H9 (cell line): ENCODE measurements around the gene MYO15A. TPM values are rescaled to one million over a fixed set of nuclear protein-coding genes. Genes with fewer than 3 reads are reported as not detected.

Experiments
- DNase-seq: peaks from one replicate; pipeline ENCODE4 v3.0.0-alpha.2; 2017
- H2AFZ ChIP-seq: one replicate; pipeline ENCODE4 v1.6.1; 2013; ENCODE audit warnings: mild to moderate bottlenecking, low read length, control low read depth, moderate library complexity
- H2AK5ac ChIP-seq: 2 replicates; pipeline ENCODE4 v1.6.1; 2013; ENCODE audit warnings: low read length, control low read depth, mixed read lengths; ENCODE audit not compliant: insufficient read length
- H2BK120ac ChIP-seq: one replicate; pipeline ENCODE4 v1.6.1; 2013; ENCODE audit warnings: low read depth, mild to moderate bottlenecking, low read length, control low read depth, inconsistent platforms; ENCODE audit not compliant: poor library complexity, severe bottlenecking
- H2BK12ac ChIP-seq: 2 replicates; pipeline ENCODE4 v1.6.1; 2013; ENCODE audit warnings: low read length, control low read depth, mixed read lengths, low read depth; ENCODE audit not compliant: insufficient read length
- H2BK15ac ChIP-seq: 2 replicates; pipeline ENCODE4 v1.6.1; 2013; ENCODE audit warnings: low read depth, low read length, control low read depth
- H2BK20ac ChIP-seq: one replicate; pipeline ENCODE4 v1.6.1; 2013; ENCODE audit warnings: low read depth, mild to moderate bottlenecking, low read length, control low read depth, inconsistent platforms; ENCODE audit not compliant: poor library complexity, severe bottlenecking
- H2BK5ac ChIP-seq: 2 replicates; pipeline ENCODE4 v1.6.1; 2013; ENCODE audit warnings: low read length, control low read depth, mixed read lengths; ENCODE audit not compliant: insufficient read length
- H3K14ac ChIP-seq: 2 replicates; pipeline ENCODE4 v1.6.1; 2013; ENCODE audit warnings: low read length, control low read depth; ENCODE audit not compliant: insufficient read depth
- H3K18ac ChIP-seq: 2 replicates; pipeline ENCODE4 v1.6.1; 2013; ENCODE audit warnings: low read depth, mild to moderate bottlenecking, mixed read lengths, low read length, control low read depth; ENCODE audit not compliant: insufficient read length
- H3K23ac ChIP-seq: 2 replicates; pipeline ENCODE4 v1.6.1; 2013; ENCODE audit warnings: low read length, control low read depth, mixed read lengths, low read depth; ENCODE audit not compliant: insufficient read length
- H3K23me2 ChIP-seq: 2 replicates; pipeline ENCODE4 v1.6.1; 2013; ENCODE audit warnings: low read depth, mild to moderate bottlenecking, mixed read lengths, low read length, control low read depth; ENCODE audit not compliant: insufficient read length, poor library complexity, severe bottlenecking
- H3K27ac ChIP-seq: 2 replicates; pipeline ENCODE4 v1.5.1; 2013; ENCODE audit warnings: low read length, control low read depth, mixed read lengths, low read depth; ENCODE audit not compliant: insufficient read length
- H3K27me3 ChIP-seq: 2 replicates; pipeline ENCODE4 v1.6.1; 2013; ENCODE audit warnings: low read length, control low read depth, inconsistent platforms; ENCODE audit not compliant: insufficient read depth
- H3K4ac ChIP-seq: 2 replicates; pipeline ENCODE4 v1.6.1; 2013; ENCODE audit warnings: low read depth, mild to moderate bottlenecking, control low read depth, inconsistent platforms, low read length, moderate library complexity
- H3K4me1 ChIP-seq: 2 replicates; pipeline ENCODE4 v1.6.1; 2013; ENCODE audit warnings: low read length, control low read depth, inconsistent platforms; ENCODE audit not compliant: insufficient read depth
- H3K4me2 ChIP-seq: 2 replicates; pipeline ENCODE4 v1.6.1; 2013; ENCODE audit warnings: low read length, control low read depth, mixed read lengths; ENCODE audit not compliant: insufficient read length, insufficient read depth
- H3K56ac ChIP-seq: 2 replicates; pipeline ENCODE4 v1.6.1; 2013; ENCODE audit warnings: low read depth, mild to moderate bottlenecking, mixed read lengths, low read length, control low read depth; ENCODE audit not compliant: insufficient read length
- H3K79me1 ChIP-seq: 2 replicates; pipeline ENCODE4 v1.6.1; 2013; ENCODE audit warnings: low read depth, mild to moderate bottlenecking, moderate library complexity, low read length, control low read depth, inconsistent platforms; ENCODE audit not compliant: insufficient read depth, poor library complexity, severe bottlenecking
- H3K79me2 ChIP-seq: 2 replicates; pipeline ENCODE4 v1.6.1; 2013; ENCODE audit warnings: low read length, control low read depth, inconsistent platforms; ENCODE audit not compliant: insufficient read depth
- H3K9ac ChIP-seq: 2 replicates; pipeline ENCODE4 v1.6.1; 2013; ENCODE audit warnings: low read length, control low read depth, mixed read lengths; ENCODE audit not compliant: insufficient read length; ENCODE audit errors: extremely low read depth
- H3K9me3 ChIP-seq: one replicate; pipeline ENCODE4 v1.6.1; 2013; ENCODE audit warnings: low read depth, low read length, inconsistent platforms; ENCODE audit not compliant: control insufficient read depth
- H3T11ph ChIP-seq: one replicate; pipeline ENCODE4 v1.6.1; 2013; ENCODE audit warnings: mild to moderate bottlenecking, low read length, control low read depth, inconsistent platforms
- H4K20me1 ChIP-seq: one replicate; pipeline ENCODE4 v1.6.1; 2013; ENCODE audit not compliant: control insufficient read depth, insufficient read length, insufficient read depth
- H4K5ac ChIP-seq: 2 replicates; pipeline ENCODE4 v1.6.1; 2013; ENCODE audit warnings: low read depth, mild to moderate bottlenecking, mixed read lengths, low read length, control low read depth; ENCODE audit not compliant: insufficient read length
- H4K8ac ChIP-seq: replicated peaks from 2 replicates; pipeline ENCODE4 v1.6.1; 2013; ENCODE audit warnings: low read length, control low read depth, mixed read lengths, low read depth; ENCODE audit not compliant: insufficient read length
- H4K91ac ChIP-seq: 2 replicates; pipeline ENCODE4 v1.6.1; 2013; ENCODE audit warnings: low read depth, mild to moderate bottlenecking, moderate library complexity, mixed read lengths, low read length, control low read depth; ENCODE audit not compliant: insufficient read length
- H3K27ac Mint-ChIP-seq, 3 experiments: 2 replicates in 2 of 3; 3 replicates in 1 of 3; pipeline ENCODE4 v1.8.0; 2020 to 2021; ENCODE audit warnings: mixed read lengths in 3 of 3, mild to moderate bottlenecking in 1 of 3, moderate library complexity in 1 of 3
- H3K27me3 Mint-ChIP-seq: 2 replicates; pipeline ENCODE4 v1.8.0; 2021; ENCODE audit warnings: low read depth, mild to moderate bottlenecking, moderate library complexity, mixed read lengths
- H3K36me3 Mint-ChIP-seq, 3 experiments: 2 replicates in 2 of 3; 3 replicates in 1 of 3; pipeline ENCODE4 v1.8.0; 2020 to 2021; ENCODE audit warnings: low read depth in 3 of 3, mixed read lengths in 3 of 3; ENCODE audit not compliant: insufficient read depth in 1 of 3
- H3K4me1 Mint-ChIP-seq, 2 experiments: 2 replicates each; pipeline ENCODE4 v1.8.0; 2020; ENCODE audit warnings: mixed read lengths in 2 of 2
- H3K4me3 Mint-ChIP-seq, 2 experiments: 2 replicates in 1 of 2; 3 replicates in 1 of 2; pipeline ENCODE4 v1.8.0; 2020 to 2021; ENCODE audit warnings: mild to moderate bottlenecking in 2 of 2, mixed read lengths in 2 of 2, moderate library complexity in 1 of 2
- H3K9me3 Mint-ChIP-seq, 2 experiments: 2 replicates in 1 of 2; 3 replicates in 1 of 2; pipeline ENCODE4 v1.8.0; 2020; ENCODE audit warnings: mild to moderate bottlenecking in 2 of 2, mixed read lengths in 2 of 2, moderate library complexity in 1 of 2
- CTCF ChIP-seq: fragments of 200-600 bp; sonication (generic); conservative IDR thresholded peaks from 3 replicates; pipeline ENCODE4 v1.8.0; 2021; ENCODE audit warnings: antibody characterized with exemption, mild to moderate bottlenecking
- WGBS: extraction: QIAGEN DNeasy Blood & Tissue Kit; methylation state at CpG from one replicate; pipeline ENCODE4 v1.1.7; 2013; ENCODE audit warnings: missing lambda C conversion rate, low lambda C conversion rate, mixed read lengths; ENCODE audit not compliant: insufficient read length; ENCODE audit errors: extremely low coverage; 5-methylcytosine and 5-hydroxymethylcytosine counted together
- long read RNA-seq: library from polyadenylated mRNA; unstranded; transcript quantifications from one replicate; pipeline ENCODE4 v2.0.0, GENCODE V29; 2020
- total RNA-seq: library from RNA; stranded (reverse); gene quantifications from 2 replicates; pipeline ENCODE4 v1.2.1, GENCODE V29; 2021

MYO15A gene
- 2.3 and 2.5 TPM in 2 replicates for total RNA-seq
- long read RNA-seq, partial matches to known transcripts: 0 of 5 reads
- long read RNA-seq, other reads (novel, unspliced or antisense): 5 of 5 reads

DNA sequence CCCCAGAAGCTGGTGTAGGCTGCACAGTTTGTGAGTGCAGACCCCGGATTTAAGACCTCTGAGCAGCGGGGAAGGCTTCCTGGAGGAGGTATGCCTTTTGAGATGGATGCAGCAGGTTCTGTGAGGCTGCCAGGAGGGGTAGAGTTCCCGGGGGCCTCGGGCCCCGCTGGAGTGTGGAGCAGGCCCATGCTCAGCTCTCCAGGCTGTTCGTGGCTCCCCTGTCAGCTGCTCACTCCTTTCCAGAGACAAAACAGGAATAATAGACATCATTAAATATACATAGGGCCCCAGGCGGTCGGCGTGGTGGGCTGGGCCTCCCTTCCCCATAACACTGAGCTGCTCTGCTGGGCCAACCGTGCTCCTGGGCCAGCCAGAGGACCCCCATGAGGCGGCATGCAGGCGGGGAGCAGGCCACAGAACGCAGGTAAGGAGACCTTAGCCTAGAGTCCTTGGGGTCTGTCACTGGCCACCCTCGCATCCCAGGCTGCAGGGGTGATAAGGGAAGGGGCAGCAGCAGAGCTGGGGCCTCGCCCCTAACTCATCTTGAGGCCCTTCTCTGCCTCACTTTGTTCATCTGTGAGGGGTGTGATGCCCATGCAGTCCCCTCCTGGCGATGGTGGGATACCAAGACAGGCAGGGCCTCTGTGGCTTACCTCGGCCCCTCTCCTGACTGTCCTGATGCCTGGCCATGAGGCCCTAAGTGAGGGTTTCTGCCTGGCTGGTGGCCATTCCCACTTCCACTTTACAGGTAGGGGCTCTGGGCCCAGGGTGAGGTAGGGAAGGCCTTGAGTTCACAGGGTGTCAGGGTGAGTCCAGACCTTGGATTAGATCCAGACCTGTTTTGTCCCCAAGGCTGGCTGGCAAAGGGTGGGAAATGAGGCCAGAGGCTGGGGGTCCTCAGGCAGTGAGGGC lies at the start of gene MYO15A:
Gene MYO15A, plus strand, starts transcription at position 356 of the 912 bp plus-strand sequence. CDS start 10,045 bp downstream, outside the sequence.
- Histone ChIP-seq H3K56ac (no peak within 1 kb of the TSS), H3K18ac (no peak within 1 kb of the TSS), H3K27ac (no peak within 1 kb of the TSS), H2BK20ac (no peak within 1 kb of the TSS), H2AK5ac (no peak within 1 kb of the TSS), H2BK120ac (no peak within 1 kb of the TSS), H3K9ac (no peak within 1 kb of the TSS), H3K79me2 (no peaks in the 10 kb centered on the region), H3K4me2 (no peak within 1 kb of the TSS), H4K91ac (no peak within 1 kb of the TSS), H3K4ac (no peak within 1 kb of the TSS), H4K8ac (no peak within 1 kb of the TSS), H4K20me1 (no peaks in the 10 kb centered on the region), H3K27me3 (no peaks in the 10 kb centered on the region), H3K79me1 (no peaks in the 10 kb centered on the region), H3K23me2 (no peaks in the 10 kb centered on the region), H3K14ac (no peak within 1 kb of the TSS; the same call in 1 of the 2 replicates), H2BK15ac (no peak within 1 kb of the TSS), H2BK12ac (no peak within 1 kb of the TSS), H3T11ph (no peak within 1 kb of the TSS), H4K5ac (no peak within 1 kb of the TSS), H3K9me3 (no peaks in the 10 kb centered on the region), H2AFZ (no peak within 1 kb of the TSS), H3K23ac (no peak within 1 kb of the TSS), H2BK5ac (no peak within 1 kb of the TSS), H3K4me1 (no peaks in the 10 kb centered on the region)
- Mint-ChIP-seq H3K4me1 (peaks cover 7 to 8% of the 10 kb centered on the region in 2 experiments), H3K9me3 (no peaks in the 10 kb centered on the region), H3K27me3 (peaks cover 2% of the 10 kb centered on the region; the same call in 1 of the 2 replicates), H3K27ac (peak within 1 kb of the TSS in 2 of 3 experiments; percentile 64 to 65; a peak in 3 of 7 replicates), H3K4me3 (no peak within 1 kb of the TSS), H3K36me3 (peaks cover 2 to 21% (median 9%) of the 10 kb centered on the region in 3 experiments; a peak in 6 of 7 replicates)
- no CpG with 5 or more reads among the region's 17 CpGs for WGBS
- TF ChIP-seq CTCF: no peak
- no peak for DNase-seq
